Activated T-cell treated with anti-CD3 and anti-CD28 coated beads for 24 hours (primary cell): Measurements from ENCODE around the gene JCAD.

Source experiments
- DNase-seq: peaks from one replicate; pipeline ENCODE4 v3.0.0-alpha.2; 2020; ENCODE audit warnings: low read depth

JCAD gene

GRCh38 chr10:30073045-30073766 is 13.8 kb upstream of the JCAD start:
- no peak for DNase-seq

GRCh38 chr10:30072068-30072467 is 12.7 kb upstream of the JCAD start:
- no peak for DNase-seq

GRCh38 chr10:30070001-30070685 is 10.8 kb upstream of the JCAD start:
- DNase-seq: no peak

GRCh38 chr10:30068492-30069223 is 9.3 kb upstream of the JCAD start:
- DNase-seq: no peak

- DNase-seq: no peak
These were observed 3.7 kb upstream of the JCAD start for GRCh38 chr10:30063099-30063498.

- no peak for DNase-seq
These were observed 3.2 kb upstream of the JCAD start for GRCh38 chr10:30062582-30062981.

- no peak for DNase-seq
These were observed 2.7 kb upstream of the JCAD start for GRCh38 chr10:30062090-30062489.

- DNase-seq: no peak
These were observed 735 bp downstream of the JCAD start for GRCh38 chr10:30058570-30059132.

- DNase-seq: no peak
These were observed 1.4 kb downstream of the JCAD start for GRCh38 chr10:30057894-30058556.

GRCh38 chr10:30057421-30057841 is 2.0 kb downstream of the JCAD start:
- DNase-seq: no peak

GRCh38 chr10:30056767-30057355 is 2.5 kb downstream of the JCAD start:
- DNase-seq: no peak

GRCh38 chr10:30056281-30056680 is 3.1 kb downstream of the JCAD start:
- DNase-seq: no peak

GRCh38 chr10:30055226-30055662 is 4.1 kb downstream of the JCAD start:
- no peak for DNase-seq

- no peak for DNase-seq
These were observed 7.3 kb downstream of the JCAD start for GRCh38 chr10:30052062-30052461.

- no peak for DNase-seq
These were observed 8.2 kb downstream of the JCAD start for GRCh38 chr10:30051220-30051619.

- no peak for DNase-seq
These were observed 9.0 kb downstream of the JCAD start for GRCh38 chr10:30050411-30050810.

GRCh38 chr10:30048768-30049517 is 10.4 kb downstream of the JCAD start:
- DNase-seq: no peak

GRCh38 chr10:30047924-30048531 is 11.4 kb downstream of the JCAD start:
- no peak for DNase-seq

GRCh38 chr10:30047430-30047829 is 12.0 kb downstream of the JCAD start:
- DNase-seq: no peak

GRCh38 chr10:30046476-30046875 is 12.9 kb downstream of the JCAD start:
- DNase-seq: no peak

- DNase-seq: no peak
These were observed 13.4 kb downstream of the JCAD start for GRCh38 chr10:30045961-30046360.
